ENCODE results near the gene ASCL4.

DNA sequence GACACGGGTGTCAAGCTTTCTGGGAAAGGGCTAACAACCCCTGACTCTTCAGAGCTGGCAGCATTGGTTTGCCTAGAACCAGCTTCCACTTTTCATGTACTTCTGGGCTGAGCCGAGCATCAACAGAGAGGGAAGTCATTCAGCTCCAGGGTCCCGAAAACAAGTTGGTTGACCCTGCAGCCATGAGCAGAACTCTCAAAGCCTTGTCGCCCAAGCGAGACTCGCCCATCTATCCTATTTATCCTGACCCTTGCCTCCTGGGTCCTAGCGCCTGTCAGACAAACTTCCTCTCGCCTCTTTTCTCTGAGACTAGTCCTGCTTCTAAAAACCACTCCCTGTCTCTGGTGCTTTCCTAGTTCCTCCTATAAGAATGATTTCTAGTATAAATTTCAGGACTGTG lies 47.9 kb downstream of the ASCL4 start:
- TF ChIP-seq, protein P1, sequence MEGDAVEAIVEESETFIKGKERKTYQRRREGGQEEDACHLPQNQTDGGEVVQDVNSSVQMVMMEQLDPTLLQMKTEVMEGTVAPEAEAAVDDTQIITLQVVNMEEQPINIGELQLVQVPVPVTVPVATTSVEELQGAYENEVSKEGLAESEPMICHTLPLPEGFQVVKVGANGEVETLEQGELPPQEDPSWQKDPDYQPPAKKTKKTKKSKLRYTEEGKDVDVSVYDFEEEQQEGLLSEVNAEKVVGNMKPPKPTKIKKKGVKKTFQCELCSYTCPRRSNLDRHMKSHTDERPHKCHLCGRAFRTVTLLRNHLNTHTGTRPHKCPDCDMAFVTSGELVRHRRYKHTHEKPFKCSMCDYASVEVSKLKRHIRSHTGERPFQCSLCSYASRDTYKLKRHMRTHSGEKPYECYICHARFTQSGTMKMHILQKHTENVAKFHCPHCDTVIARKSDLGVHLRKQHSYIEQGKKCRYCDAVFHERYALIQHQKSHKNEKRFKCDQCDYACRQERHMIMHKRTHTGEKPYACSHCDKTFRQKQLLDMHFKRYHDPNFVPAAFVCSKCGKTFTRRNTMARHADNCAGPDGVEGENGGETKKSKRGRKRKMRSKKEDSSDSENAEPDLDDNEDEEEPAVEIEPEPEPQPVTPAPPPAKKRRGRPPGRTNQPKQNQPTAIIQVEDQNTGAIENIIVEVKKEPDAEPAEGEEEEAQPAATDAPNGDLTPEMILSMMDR (IDR thresholded peaks at IDR 0.05) = no peak
- no peak for TF ChIP-seq POLR2AphosphoS5 (IDR thresholded peaks at IDR 0.05; ENCODE audit: low read depth, low read length)
